ENCODE results near the gene GCK. TPM values are rescaled to one million over a fixed set of nuclear protein-coding genes. Genes with fewer than 3 reads are reported as not detected.

GCK gene
- total RNA-seq, 1 donor from 2014 or later = 2.7 TPM

GRCh38 chr7:44094883-44095592 lies 94.2 kb downstream of the GCK start:
- Histone ChIP-seq H3K36me3 (no peaks in the 10 kb centered on the region), H3K4me3 (no peak overlapping the region), H3K4me1 (peaks cover 7 to 31% of the 10 kb centered on the region in 2 donors), H3K27ac (peak overlapping the region; percentile 63 to 100), H3K27me3 (no peaks in the 10 kb centered on the region), H3K9me3 (no peaks in the 10 kb centered on the region)
- intact Hi-C loops (cut with DNase I) = no loop called here
- DNase-seq (ENCODE audit: low spot score in 2 of 2) = no peak
- TF ChIP-seq, protein P1, sequence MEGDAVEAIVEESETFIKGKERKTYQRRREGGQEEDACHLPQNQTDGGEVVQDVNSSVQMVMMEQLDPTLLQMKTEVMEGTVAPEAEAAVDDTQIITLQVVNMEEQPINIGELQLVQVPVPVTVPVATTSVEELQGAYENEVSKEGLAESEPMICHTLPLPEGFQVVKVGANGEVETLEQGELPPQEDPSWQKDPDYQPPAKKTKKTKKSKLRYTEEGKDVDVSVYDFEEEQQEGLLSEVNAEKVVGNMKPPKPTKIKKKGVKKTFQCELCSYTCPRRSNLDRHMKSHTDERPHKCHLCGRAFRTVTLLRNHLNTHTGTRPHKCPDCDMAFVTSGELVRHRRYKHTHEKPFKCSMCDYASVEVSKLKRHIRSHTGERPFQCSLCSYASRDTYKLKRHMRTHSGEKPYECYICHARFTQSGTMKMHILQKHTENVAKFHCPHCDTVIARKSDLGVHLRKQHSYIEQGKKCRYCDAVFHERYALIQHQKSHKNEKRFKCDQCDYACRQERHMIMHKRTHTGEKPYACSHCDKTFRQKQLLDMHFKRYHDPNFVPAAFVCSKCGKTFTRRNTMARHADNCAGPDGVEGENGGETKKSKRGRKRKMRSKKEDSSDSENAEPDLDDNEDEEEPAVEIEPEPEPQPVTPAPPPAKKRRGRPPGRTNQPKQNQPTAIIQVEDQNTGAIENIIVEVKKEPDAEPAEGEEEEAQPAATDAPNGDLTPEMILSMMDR (IDR thresholded peaks at IDR 0.05) = no peak

GRCh38 chr7:44094365-44094764 lies 94.9 kb downstream of the GCK start:
- TF ChIP-seq, protein P1 (IDR thresholded peaks at IDR 0.05) = no peak
- H3K27me3 ChIP-seq = no peaks in the 10 kb centered on the region
- H3K9me3 ChIP-seq = no peaks in the 10 kb centered on the region
- intact Hi-C loops (cut with DNase I) = no loop called here
- no peaks in the 10 kb centered on the region for H3K36me3 ChIP-seq
- peak overlapping the region; percentile 63 to 100 for H3K27ac ChIP-seq
- DNase-seq (ENCODE audit: low spot score in 2 of 2) = no peak
- H3K4me3 ChIP-seq = no peak overlapping the region
- peaks cover 9 to 32% of the 10 kb centered on the region in 2 donors for H3K4me1 ChIP-seq

Other genes starting within 250 kb of the GCK start
- not detected for gene SPDYE1, start 191.5 kb downstream of the GCK start, total RNA-seq
- 177 TPM for gene DBNL, start 144.7 kb downstream of the GCK start, total RNA-seq
- gene PGAM2, start 123.9 kb downstream of the GCK start, total RNA-seq = not detected
- gene POLM, start 106.9 kb downstream of the GCK start, total RNA-seq = 58.8 TPM
- gene AEBP1, start 85.1 kb downstream of the GCK start, total RNA-seq = 1,349 TPM
- 97.0 TPM for gene POLD2, start 65.9 kb downstream of the GCK start, total RNA-seq
- not detected for gene MYL7, start 48.1 kb downstream of the GCK start, total RNA-seq
- gene YKT6, start 11.5 kb upstream of the GCK start, total RNA-seq = 40.1 TPM
- 3.2 TPM for gene CAMK2B, start 136.2 kb upstream of the GCK start, total RNA-seq